Retinal pigment epithelial cell (primary cell): Measurements from ENCODE around the gene FIBIN.

Experiments
- DNase-seq: peaks from one replicate; pipeline ENCODE4 v3.0.0-alpha.2; 2010; ENCODE audit warnings: low read depth
- H3K4me3 ChIP-seq: 2 replicates; pipeline ENCODE4 v1.5.1; 2011; ENCODE audit warnings: mild to moderate bottlenecking, low read length, control low read depth, moderate library complexity
- TF ChIP-seq, protein P1 (sequence below): conservative IDR thresholded peaks from 2 replicates; pipeline ENCODE4 v1.5.1; 2011; ENCODE audit warnings: low read depth, low read length, control low read depth, inconsistent platforms

Gene FIBIN

DNA sequence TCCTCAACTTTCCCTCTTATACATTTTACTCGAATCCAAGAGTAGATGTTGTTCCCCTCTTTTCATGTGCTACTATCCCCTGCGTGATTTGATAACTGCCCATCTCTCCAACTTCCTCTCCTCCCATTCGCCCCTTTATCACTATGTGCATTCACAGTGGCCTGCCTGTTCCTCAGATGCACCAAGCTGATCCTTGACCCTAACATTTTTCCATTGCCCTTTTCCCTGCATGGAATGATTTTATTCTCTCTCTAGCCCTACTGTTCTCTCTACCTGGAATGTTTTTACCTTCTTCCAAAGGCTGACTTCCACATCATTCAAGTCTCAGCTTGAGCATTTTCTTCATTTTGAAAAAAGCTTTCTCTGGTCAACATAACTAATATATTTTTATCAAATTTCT lies 31.0 kb downstream of the FIBIN start:
- DNase-seq = no peak
- H3K4me3 ChIP-seq = no peak overlapping the region
- TF ChIP-seq, protein P1, sequence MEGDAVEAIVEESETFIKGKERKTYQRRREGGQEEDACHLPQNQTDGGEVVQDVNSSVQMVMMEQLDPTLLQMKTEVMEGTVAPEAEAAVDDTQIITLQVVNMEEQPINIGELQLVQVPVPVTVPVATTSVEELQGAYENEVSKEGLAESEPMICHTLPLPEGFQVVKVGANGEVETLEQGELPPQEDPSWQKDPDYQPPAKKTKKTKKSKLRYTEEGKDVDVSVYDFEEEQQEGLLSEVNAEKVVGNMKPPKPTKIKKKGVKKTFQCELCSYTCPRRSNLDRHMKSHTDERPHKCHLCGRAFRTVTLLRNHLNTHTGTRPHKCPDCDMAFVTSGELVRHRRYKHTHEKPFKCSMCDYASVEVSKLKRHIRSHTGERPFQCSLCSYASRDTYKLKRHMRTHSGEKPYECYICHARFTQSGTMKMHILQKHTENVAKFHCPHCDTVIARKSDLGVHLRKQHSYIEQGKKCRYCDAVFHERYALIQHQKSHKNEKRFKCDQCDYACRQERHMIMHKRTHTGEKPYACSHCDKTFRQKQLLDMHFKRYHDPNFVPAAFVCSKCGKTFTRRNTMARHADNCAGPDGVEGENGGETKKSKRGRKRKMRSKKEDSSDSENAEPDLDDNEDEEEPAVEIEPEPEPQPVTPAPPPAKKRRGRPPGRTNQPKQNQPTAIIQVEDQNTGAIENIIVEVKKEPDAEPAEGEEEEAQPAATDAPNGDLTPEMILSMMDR = no peak

DNA sequence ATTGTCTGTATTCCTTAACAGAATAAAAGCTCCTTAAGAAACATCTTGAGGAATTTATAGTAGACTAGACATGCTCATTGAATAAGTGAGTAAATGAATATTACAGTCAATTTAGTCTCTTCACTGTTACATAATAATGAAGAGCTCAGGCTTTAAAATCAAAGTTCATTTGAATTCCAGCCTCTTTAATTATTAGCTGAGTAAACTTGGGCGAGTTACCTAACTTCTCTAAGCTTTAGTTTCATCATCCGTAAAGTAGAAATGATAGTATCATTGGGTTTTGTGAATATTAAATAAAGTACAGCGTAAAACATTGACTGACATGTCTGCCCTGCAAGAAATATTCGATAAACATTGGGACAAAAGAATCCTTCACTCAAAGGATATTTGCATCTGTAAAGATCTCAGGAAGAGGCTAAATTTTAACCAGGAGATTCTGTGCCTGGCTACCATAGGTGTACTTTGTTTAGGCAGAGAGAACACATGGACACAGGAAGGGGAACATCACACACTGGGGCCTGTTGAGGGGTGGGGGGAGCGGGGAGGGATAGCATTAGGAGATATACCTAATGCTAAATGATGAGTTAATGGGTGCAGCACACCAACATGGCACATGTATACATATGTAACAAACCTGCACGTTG lies 31.5 kb downstream of the FIBIN start:
- TF ChIP-seq, protein P1 = no peak
- H3K4me3 ChIP-seq = no peak overlapping the region
- DNase-seq = no peak

DNA sequence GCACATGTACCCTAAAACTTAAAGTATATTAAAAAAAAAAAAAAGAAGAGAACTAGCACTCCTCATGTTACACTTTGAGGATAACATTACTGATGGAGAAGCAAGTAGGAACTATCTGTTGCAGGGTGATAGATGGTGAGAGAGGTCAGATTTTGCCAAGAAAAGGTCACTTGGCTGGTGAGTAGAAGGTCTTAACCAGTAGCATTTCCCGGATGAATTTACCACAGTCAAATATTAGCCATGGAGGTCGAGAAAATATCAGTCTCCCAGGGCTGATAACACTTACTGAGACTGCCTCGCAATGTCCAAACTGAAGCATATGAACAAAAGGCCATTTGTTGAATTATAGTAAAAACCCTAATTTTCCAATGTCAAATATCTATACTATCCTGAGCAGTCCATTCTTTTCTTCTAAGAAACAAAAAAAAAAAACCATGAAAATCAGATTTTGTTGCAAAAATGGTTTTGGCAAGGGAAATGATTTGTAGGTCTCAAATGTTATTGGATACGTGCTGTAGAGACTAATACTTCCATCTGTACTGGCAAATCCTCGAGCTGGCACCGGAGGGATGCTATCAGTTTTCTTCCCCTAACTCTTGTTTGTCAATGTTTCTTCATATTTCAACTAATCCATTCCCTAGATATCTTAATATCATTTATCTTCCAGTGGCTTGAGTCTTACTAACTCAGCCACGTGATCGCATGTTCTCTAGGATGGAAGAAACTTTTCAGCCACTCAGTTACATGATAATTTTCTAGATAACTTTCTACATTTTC lies 32.2 kb downstream of the FIBIN start:
- TF ChIP-seq, protein P1 = no peak
- no peak for DNase-seq
- no peak overlapping the region for H3K4me3 ChIP-seq

GRCh38 chr11:27028561-27028965 lies 34.7 kb downstream of the FIBIN start:
- no peak overlapping the region for H3K4me3 ChIP-seq
- no peak for DNase-seq
- TF ChIP-seq, protein P1 = no peak

GRCh38 chr11:27029966-27030365 lies 36.1 kb downstream of the FIBIN start:
- DNase-seq = no peak
- TF ChIP-seq, protein P1 = no peak
- H3K4me3 ChIP-seq = no peak overlapping the region

- no peak for DNase-seq
- H3K4me3 ChIP-seq = no peak overlapping the region
- TF ChIP-seq, protein P1 = no peak
Measured at GRCh38 chr11:27031754-27032153, 37.8 kb downstream of the FIBIN start.

DNA sequence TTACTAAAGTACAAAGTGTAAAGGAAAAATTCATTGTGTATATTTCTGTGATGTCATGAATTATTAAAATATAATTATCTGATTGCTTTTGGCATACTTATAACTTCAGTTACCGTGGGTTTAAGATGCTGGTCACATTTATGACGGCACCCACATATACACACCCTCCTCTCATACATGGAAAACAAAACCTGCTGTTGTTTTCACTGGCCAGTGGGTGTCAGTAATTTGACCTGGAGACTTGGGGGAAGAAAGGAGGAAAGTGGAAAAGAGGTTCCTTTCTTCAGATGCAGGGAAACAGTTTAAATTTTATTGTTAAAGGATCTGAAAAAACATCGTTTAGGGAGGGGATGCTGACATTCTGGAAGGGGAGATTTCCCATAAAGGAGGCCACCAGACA lies 46.0 kb downstream of the FIBIN start:
- no peak for DNase-seq
- TF ChIP-seq, protein P1 = no peak
- no peak overlapping the region for H3K4me3 ChIP-seq
